ENCODE data around the gene NRF1.
"Not testable (repeated sequence)": the region's sequence is repeated elsewhere in the genome, so short reads cannot be mapped to it uniquely, and the experiment has no call there.

The NRF1 gene

GRCh38 chr7:129591868-129592267 is 19.7 kb upstream of the NRF1 start:
- no peak overlapping the region for H3K27ac ChIP-seq
- no peaks in the 10 kb centered on the region for H3K36me3 ChIP-seq (ENCODE audit: control insufficient read depth, insufficient read depth, low read length)
- H3K4me1 ChIP-seq: no peaks in the 10 kb centered on the region
- no peak overlapping the region for H3K9ac ChIP-seq
- no peak overlapping the region for H3K4me2 ChIP-seq (ENCODE audit: low read length)
- H3K79me2 ChIP-seq: no peaks in the 10 kb centered on the region
- no peak overlapping the region for H3K4me3 ChIP-seq (ENCODE audit: low read depth, low read length)
- no peak overlapping the region for H2AFZ ChIP-seq
- no peak for TF ChIP-seq CTCF (IDR thresholded peaks at IDR 0.05)
- no peaks in the 10 kb centered on the region for H3K9me3 ChIP-seq (ENCODE audit: control insufficient read depth, low read length)
- no peaks in the 10 kb centered on the region for H3K27me3 ChIP-seq (ENCODE audit: control insufficient read depth, insufficient read depth, low read length)

DNA sequence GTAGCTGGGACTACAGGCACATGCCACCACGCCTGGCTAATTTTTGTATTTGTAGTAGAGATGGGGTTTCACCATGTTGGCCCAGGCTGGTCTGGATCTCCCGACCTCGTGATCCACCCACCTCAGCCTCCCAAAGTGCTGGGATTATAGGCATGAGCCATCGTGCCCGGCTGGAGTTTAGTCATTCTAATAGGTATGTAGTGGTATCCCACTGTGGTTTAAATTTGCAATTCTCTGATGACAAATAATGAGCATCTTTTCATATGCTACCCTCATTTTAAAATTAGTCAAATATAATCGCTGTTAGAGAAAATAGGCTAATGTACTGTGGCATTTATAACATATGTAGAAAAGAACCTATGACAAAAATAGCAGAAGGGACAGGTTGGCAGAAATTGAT is 15.1 kb upstream of the NRF1 start:
- not testable (repeated sequence) for H3K9me3 ChIP-seq (ENCODE audit: control insufficient read depth, low read length); H3K27ac ChIP-seq; H3K79me2 ChIP-seq; H2AFZ ChIP-seq; H3K36me3 ChIP-seq (ENCODE audit: control insufficient read depth, insufficient read depth, low read length); H3K9ac ChIP-seq; H3K4me1 ChIP-seq; H3K4me2 ChIP-seq (ENCODE audit: low read length); H3K27me3 ChIP-seq (ENCODE audit: control insufficient read depth, insufficient read depth, low read length); H3K4me3 ChIP-seq (ENCODE audit: low read depth, low read length)

GRCh38 chr7:129597672-129598071 is 13.8 kb upstream of the NRF1 start:
- H3K79me2 ChIP-seq: no peaks in the 10 kb centered on the region
- H2AFZ ChIP-seq: no peak overlapping the region
- H3K9me3 ChIP-seq (ENCODE audit: control insufficient read depth, low read length): no peaks in the 10 kb centered on the region
- TF ChIP-seq CTCF (IDR thresholded peaks at IDR 0.05): no peak
- H3K9ac ChIP-seq: no peak overlapping the region
- no peaks in the 10 kb centered on the region for H3K27me3 ChIP-seq (ENCODE audit: control insufficient read depth, insufficient read depth, low read length)
- no peak overlapping the region for H3K4me2 ChIP-seq (ENCODE audit: low read length)
- H3K4me3 ChIP-seq (ENCODE audit: low read depth, low read length): no peak overlapping the region
- H3K4me1 ChIP-seq: no peaks in the 10 kb centered on the region
- no peak overlapping the region for H3K27ac ChIP-seq
- no peaks in the 10 kb centered on the region for H3K36me3 ChIP-seq (ENCODE audit: control insufficient read depth, insufficient read depth, low read length)

GRCh38 chr7:129599174-129599573 is 12.3 kb upstream of the NRF1 start:
- H3K27ac ChIP-seq: no peak overlapping the region
- no peaks in the 10 kb centered on the region for H3K4me1 ChIP-seq
- no peak overlapping the region for H2AFZ ChIP-seq
- no peak overlapping the region for H3K4me2 ChIP-seq (ENCODE audit: low read length)
- H3K27me3 ChIP-seq (ENCODE audit: control insufficient read depth, insufficient read depth, low read length): no peaks in the 10 kb centered on the region
- H3K4me3 ChIP-seq (ENCODE audit: low read depth, low read length): no peak overlapping the region
- TF ChIP-seq CTCF (IDR thresholded peaks at IDR 0.05): no peak
- no peaks in the 10 kb centered on the region for H3K9me3 ChIP-seq (ENCODE audit: control insufficient read depth, low read length)
- H3K9ac ChIP-seq: no peak overlapping the region
- no peaks in the 10 kb centered on the region for H3K79me2 ChIP-seq
- H3K36me3 ChIP-seq (ENCODE audit: control insufficient read depth, insufficient read depth, low read length): no peaks in the 10 kb centered on the region

DNA sequence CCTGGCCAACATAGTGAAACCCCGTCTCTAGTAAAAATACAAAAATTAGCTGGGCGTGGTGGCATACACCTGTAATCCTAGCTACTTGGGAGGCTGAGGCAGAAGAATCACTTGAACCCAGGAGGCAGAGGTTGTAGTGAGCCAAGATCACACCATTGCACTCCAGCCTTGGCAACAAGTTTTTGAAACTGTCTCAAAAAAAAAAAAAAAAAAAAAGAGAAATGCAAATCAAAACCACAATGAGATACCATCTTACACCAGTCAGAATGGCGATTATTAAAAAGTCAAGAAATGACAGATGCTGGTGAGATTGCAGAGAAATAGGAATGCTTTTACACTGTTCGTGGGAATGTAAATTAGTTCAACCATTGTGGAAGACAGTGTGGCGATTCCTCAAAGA is 7.9 kb upstream of the NRF1 start:
- H3K4me1 ChIP-seq; H3K79me2 ChIP-seq; H3K9ac ChIP-seq; H3K27ac ChIP-seq; H3K36me3 ChIP-seq (ENCODE audit: control insufficient read depth, insufficient read depth, low read length); H3K27me3 ChIP-seq (ENCODE audit: control insufficient read depth, insufficient read depth, low read length); H2AFZ ChIP-seq; H3K4me3 ChIP-seq (ENCODE audit: low read depth, low read length); H3K9me3 ChIP-seq (ENCODE audit: control insufficient read depth, low read length); H3K4me2 ChIP-seq (ENCODE audit: low read length): not testable (repeated sequence)

GRCh38 chr7:129604021-129604420 is 7.5 kb upstream of the NRF1 start:
- not testable (repeated sequence) for H3K4me1 ChIP-seq; H2AFZ ChIP-seq; H3K27ac ChIP-seq; H3K36me3 ChIP-seq (ENCODE audit: control insufficient read depth, insufficient read depth, low read length); H3K4me3 ChIP-seq (ENCODE audit: low read depth, low read length); H3K27me3 ChIP-seq (ENCODE audit: control insufficient read depth, insufficient read depth, low read length); H3K79me2 ChIP-seq; H3K9ac ChIP-seq; H3K4me2 ChIP-seq (ENCODE audit: low read length); H3K9me3 ChIP-seq (ENCODE audit: control insufficient read depth, low read length)
